HepG2 (cell line): Measurements from ENCODE around the gene OAF. TPM values are rescaled to one million over a fixed set of nuclear protein-coding genes. Genes with fewer than 3 reads are reported as not detected.

ENCODE experiments used
- CC2D1A ChIP-seq: sonication (generic); formaldehyde crosslinking; IDR thresholded peaks from 2 replicates; pipeline ENCODE4 v1.8.1; 2023; ENCODE audit warnings: mild to moderate bottlenecking, missing genetic modification reagents
- FOXM1 ChIP-seq: sonication (generic); formaldehyde crosslinking; IDR thresholded peaks from 2 replicates; pipeline ENCODE4 v1.5.0; 2020; ENCODE audit warnings: missing genetic modification reagents
- NFKB2 ChIP-seq: sonication (generic); formaldehyde crosslinking; IDR thresholded peaks from 2 replicates; pipeline ENCODE4 v1.4.0; 2020; ENCODE audit warnings: missing genetic modification reagents, borderline replicate concordance
- NRL ChIP-seq: sonication (generic); formaldehyde crosslinking; IDR thresholded peaks from 2 replicates; pipeline ENCODE4 v1.5.0; 2020; ENCODE audit warnings: missing genetic modification reagents, mild to moderate bottlenecking, moderate library complexity, borderline replicate concordance
- PAF1 ChIP-seq: IDR thresholded peaks from 2 replicates; pipeline ENCODE4 v1.6.1; 2016; ENCODE audit warnings: missing genetic modification reagents, missing compliant biosample characterization
- REXO4 ChIP-seq: sonication (generic); formaldehyde crosslinking; IDR thresholded peaks from 2 replicates; pipeline ENCODE4 v1.8.0; 2022; ENCODE audit warnings: missing genetic modification reagents, mild to moderate bottlenecking, borderline replicate concordance
- SP4 ChIP-seq: sonication (generic); formaldehyde crosslinking; IDR thresholded peaks from 2 replicates; pipeline ENCODE4 v1.8.1; 2023; ENCODE audit warnings: mild to moderate bottlenecking, missing genetic modification reagents
- STAT5B ChIP-seq: sonication (generic); formaldehyde crosslinking; IDR thresholded peaks from 2 replicates; pipeline ENCODE4 v1.4.0; 2020; ENCODE audit warnings: missing genetic modification reagents
- TAF15 ChIP-seq: fragments of 200-400 bp; formaldehyde crosslinking; IDR thresholded peaks from one replicate; pipeline ENCODE4 v1.6.1; 2018; ENCODE audit warnings: mild to moderate bottlenecking, low read depth, low read length; ENCODE audit not compliant: poor library complexity, severe bottlenecking
- TSC22D2 ChIP-seq: sonication (generic); formaldehyde crosslinking; IDR thresholded peaks from 2 replicates; pipeline ENCODE4 v1.5.1; 2020; ENCODE audit warnings: missing genetic modification reagents, mild to moderate bottlenecking, borderline replicate concordance
- XBP1 ChIP-seq: sonication (generic); formaldehyde crosslinking; IDR thresholded peaks from 2 replicates; pipeline ENCODE4 v1.5.0; 2020; ENCODE audit warnings: missing genetic modification reagents
- ZBTB7B ChIP-seq: sonication (generic); formaldehyde crosslinking; IDR thresholded peaks from 2 replicates; pipeline ENCODE4 v1.4.0; 2020; ENCODE audit warnings: missing genetic modification reagents
- ZGPAT ChIP-seq: IDR thresholded peaks from 2 replicates; pipeline ENCODE4 v1.6.1; 2016; ENCODE audit warnings: mild to moderate bottlenecking
- ZNF33A ChIP-seq: sonication (generic); formaldehyde crosslinking; IDR thresholded peaks from 2 replicates; pipeline ENCODE4 v1.5.1; 2020; ENCODE audit warnings: missing genetic modification reagents, mild to moderate bottlenecking, moderate library complexity, borderline replicate concordance
- ZNF597 ChIP-seq: sonication (generic); formaldehyde crosslinking; IDR thresholded peaks from 2 replicates; pipeline ENCODE4 v1.5.0; 2020; ENCODE audit warnings: missing genetic modification reagents
- polyA plus RNA-seq, 8 experiments: library from polyadenylated mRNA; depleted of rRNA in 3 of 8; stranded (reverse) in 7 of 8; unstranded in 1 of 8; fragments of >200 nt; fragmentation: Illumina TruSeq in 4 of 8; extraction: Trizol in 4 of 8; gene quantifications; 2 replicates each; pipeline versions ENCODE4 v1.2.1 to v1.2.3, GENCODE V29; 2011 to 2016; ENCODE audit warnings: low read depth in 4 of 8, missing spikeins in 1 of 8, mixed read lengths in 1 of 8; ENCODE audit not compliant: insufficient read depth in 1 of 8
- total RNA-seq, 5 experiments: library from RNA; depleted of rRNA; stranded (reverse); fragments of >200 nt; fragmentation: Illumina TruSeq; extraction: Trizol; gene quantifications; 2 replicates each; pipeline ENCODE4 v1.2.3, GENCODE V29; 2016; ENCODE audit warnings: low read depth in 1 of 5
- TF ChIP-seq, protein P1 (sequence below): sonication (generic); formaldehyde crosslinking; IDR thresholded peaks from 2 replicates; pipeline ENCODE4 v1.4.0; 2020; ENCODE audit warnings: mild to moderate bottlenecking, missing genetic modification reagents
- TF ChIP-seq, protein P2 (sequence below): sonication (generic); formaldehyde crosslinking; IDR thresholded peaks from 2 replicates; pipeline ENCODE4 v1.5.0; 2020; ENCODE audit warnings: mild to moderate bottlenecking, missing genetic modification reagents, borderline replicate concordance
- TF ChIP-seq, protein P3 (sequence below): sonication (generic); formaldehyde crosslinking; IDR thresholded peaks from 2 replicates; pipeline ENCODE4 v1.5.1; 2020; ENCODE audit warnings: mild to moderate bottlenecking, missing genetic modification reagents, borderline replicate concordance
- TF ChIP-seq, protein P4 (sequence below): sonication (generic); formaldehyde crosslinking; IDR thresholded peaks from 2 replicates; pipeline ENCODE4 v1.8.1; 2023; ENCODE audit warnings: mild to moderate bottlenecking, moderate library complexity, missing genetic modification reagents

OAF gene
- total and polyA plus RNA-seq, 2 of the 13 experiments (the other 11 are each of a cell fraction or from before 2014, with no cell fraction given): 63.7 to 94.6 TPM

GRCh38 chr11:120198787-120199469 lies 11.9 kb upstream of the OAF start (continued):
- TF ChIP-seq, protein P1, sequence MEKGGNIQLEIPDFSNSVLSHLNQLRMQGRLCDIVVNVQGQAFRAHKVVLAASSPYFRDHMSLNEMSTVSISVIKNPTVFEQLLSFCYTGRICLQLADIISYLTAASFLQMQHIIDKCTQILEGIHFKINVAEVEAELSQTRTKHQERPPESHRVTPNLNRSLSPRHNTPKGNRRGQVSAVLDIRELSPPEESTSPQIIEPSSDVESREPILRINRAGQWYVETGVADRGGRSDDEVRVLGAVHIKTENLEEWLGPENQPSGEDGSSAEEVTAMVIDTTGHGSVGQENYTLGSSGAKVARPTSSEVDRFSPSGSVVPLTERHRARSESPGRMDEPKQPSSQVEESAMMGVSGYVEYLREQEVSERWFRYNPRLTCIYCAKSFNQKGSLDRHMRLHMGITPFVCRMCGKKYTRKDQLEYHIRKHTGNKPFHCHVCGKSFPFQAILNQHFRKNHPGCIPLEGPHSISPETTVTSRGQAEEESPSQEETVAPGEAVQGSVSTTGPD (CRISPR knock-in tag): no peak
- TF ChIP-seq NRL: 0 out of 2 replicates have a peak, but pooled peaks have one; percentile 37
- TF ChIP-seq FOXM1 (CRISPR knock-in tag): no peak
- no peak for TF ChIP-seq CC2D1A (CRISPR knock-in tag)
- no peak for TF ChIP-seq XBP1 (CRISPR knock-in tag)
- no peak for TF ChIP-seq PAF1 (CRISPR knock-in tag)
- TF ChIP-seq, protein P2, sequence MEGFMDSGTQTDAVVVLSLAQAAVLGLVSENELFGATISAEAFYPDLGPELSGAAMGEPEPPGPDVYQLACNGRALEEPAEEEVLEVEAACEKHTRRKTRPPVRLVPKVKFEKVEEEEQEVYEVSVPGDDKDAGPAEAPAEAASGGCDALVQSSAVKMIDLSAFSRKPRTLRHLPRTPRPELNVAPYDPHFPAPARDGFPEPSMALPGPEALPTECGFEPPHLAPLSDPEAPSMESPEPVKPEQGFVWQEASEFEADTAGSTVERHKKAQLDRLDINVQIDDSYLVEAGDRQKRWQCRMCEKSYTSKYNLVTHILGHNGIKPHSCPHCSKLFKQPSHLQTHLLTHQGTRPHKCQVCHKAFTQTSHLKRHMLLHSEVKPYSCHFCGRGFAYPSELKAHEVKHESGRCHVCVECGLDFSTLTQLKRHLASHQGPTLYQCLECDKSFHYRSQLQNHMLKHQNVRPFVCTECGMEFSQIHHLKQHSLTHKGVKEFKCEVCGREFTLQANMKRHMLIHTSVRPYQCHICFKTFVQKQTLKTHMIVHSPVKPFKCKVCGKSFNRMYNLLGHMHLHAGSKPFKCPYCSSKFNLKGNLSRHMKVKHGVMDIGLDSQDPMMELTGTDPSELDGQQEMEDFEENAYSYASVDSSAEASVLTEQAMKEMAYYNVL: no peak
- TF ChIP-seq TSC22D2 (CRISPR knock-in tag): 0 out of 2 replicates have a peak, but pooled peaks have one; percentile 61
- no peak for TF ChIP-seq ZNF597 (CRISPR knock-in tag)
- peak; percentile 57; the same call in 1 of the 2 replicates for TF ChIP-seq ZBTB7B
- 0 out of 2 replicates have a peak, but pooled peaks have one; percentile 51 for TF ChIP-seq REXO4 (CRISPR knock-in tag)
- TF ChIP-seq ZGPAT: no peak
- TF ChIP-seq NFKB2 (CRISPR knock-in tag): no peak
- TF ChIP-seq SP4 (CRISPR knock-in tag): no peak
- TF ChIP-seq STAT5B (CRISPR knock-in tag): no peak
- TF ChIP-seq, protein P3, sequence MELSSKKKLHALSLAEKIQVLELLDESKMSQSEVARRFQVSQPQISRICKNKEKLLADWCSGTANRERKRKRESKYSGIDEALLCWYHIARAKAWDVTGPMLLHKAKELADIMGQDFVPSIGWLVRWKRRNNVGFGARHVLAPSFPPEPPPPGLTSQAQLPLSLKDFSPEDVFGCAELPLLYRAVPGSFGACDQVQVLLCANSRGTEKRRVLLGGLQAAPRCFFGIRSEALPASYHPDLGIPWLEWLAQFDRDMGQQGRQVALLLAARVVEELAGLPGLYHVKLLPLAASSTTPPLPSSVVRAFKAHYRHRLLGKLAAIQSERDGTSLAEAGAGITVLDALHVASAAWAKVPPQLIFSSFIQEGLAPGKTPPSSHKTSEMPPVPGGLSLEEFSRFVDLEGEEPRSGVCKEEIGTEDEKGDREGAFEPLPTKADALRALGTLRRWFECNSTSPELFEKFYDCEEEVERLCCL (CRISPR knock-in tag): no peak
- TF ChIP-seq TAF15: no peak
- no peak for TF ChIP-seq ZNF33A (CRISPR knock-in tag)
- TF ChIP-seq, protein P4, sequence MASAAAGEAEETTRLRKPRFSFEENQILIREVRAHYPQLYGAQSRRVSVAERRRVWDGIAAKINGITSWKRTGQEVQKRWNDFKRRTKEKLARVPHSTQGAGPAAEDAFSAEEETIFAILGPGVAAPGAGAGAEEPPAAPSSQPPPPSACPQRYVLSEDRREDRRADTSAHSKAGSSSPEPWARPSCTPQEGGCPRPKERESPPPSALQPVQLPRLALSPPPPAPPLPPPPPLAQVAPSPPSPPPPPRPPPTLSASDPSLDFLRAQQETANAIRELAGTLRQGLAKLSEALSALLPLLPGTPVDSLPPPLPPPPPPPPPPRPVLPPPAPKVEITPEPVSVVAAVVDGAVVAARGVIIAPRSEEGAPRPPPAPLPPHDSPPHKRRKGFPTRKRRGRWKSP: 0 out of 2 replicates have a peak, but pooled peaks have one; percentile 5
